Left ventricle myocardium inferior (tissue), 1 donor: ENCODE results near the gene KLRG1. TPM values are rescaled to one million over a fixed set of nuclear protein-coding genes. Genes with fewer than 3 reads are reported as not detected.

ENCODE experiments used
- DNase-seq: peaks from one replicate; pipeline ENCODE4 v3.0.0-alpha.2; 2020
- H3K27ac ChIP-seq: fragments of 200-600 bp; replicated peaks from 2 replicates; pipeline ENCODE4 v1.8.0; 2021
- H3K27me3 ChIP-seq: fragments of 200-600 bp; 2 replicates; pipeline ENCODE4 v1.8.0; 2021; ENCODE audit warnings: low read depth
- H3K36me3 ChIP-seq: fragments of 200-600 bp; 2 replicates; pipeline ENCODE4 v1.8.0; 2021
- H3K4me1 ChIP-seq: fragments of 200-600 bp; 2 replicates; pipeline ENCODE4 v1.8.0; 2021
- H3K4me3 ChIP-seq: fragments of 200-600 bp; 2 replicates; pipeline ENCODE4 v1.8.0; 2021; ENCODE audit warnings: mild to moderate bottlenecking, moderate library complexity
- H3K9me3 ChIP-seq: fragments of 200-600 bp; replicated peaks from 2 replicates; pipeline ENCODE4 v1.8.0; 2021
- intact Hi-C: fragments of 100-400 bp; cut with micrococcal nuclease; formaldehyde crosslinking; loops from one replicate; pipeline ENCODE4 v1.11.0; 2022
- total RNA-seq: library from RNA; stranded (reverse); fragmentation: NEBNext Ultra II Directional; extraction: Animal tissue kit (Norgen Biotek cat#: 25700); gene quantifications from one replicate; pipeline ENCODE4 v1.2.1, GENCODE V29; 2021
- TF ChIP-seq, protein P1 (sequence below): fragments of 200-600 bp; IDR thresholded peaks from 2 replicates; pipeline ENCODE4 v1.8.0; 2021; ENCODE audit warnings: antibody characterized with exemption, mild to moderate bottlenecking, borderline replicate concordance
- donor health status: DM: no; HTN: yes; CAD: no; lungs with severe emphysema.

KLRG1 gene
- total RNA-seq, 1 donor from 2014 or later, result 6.9 TPM

DNA sequence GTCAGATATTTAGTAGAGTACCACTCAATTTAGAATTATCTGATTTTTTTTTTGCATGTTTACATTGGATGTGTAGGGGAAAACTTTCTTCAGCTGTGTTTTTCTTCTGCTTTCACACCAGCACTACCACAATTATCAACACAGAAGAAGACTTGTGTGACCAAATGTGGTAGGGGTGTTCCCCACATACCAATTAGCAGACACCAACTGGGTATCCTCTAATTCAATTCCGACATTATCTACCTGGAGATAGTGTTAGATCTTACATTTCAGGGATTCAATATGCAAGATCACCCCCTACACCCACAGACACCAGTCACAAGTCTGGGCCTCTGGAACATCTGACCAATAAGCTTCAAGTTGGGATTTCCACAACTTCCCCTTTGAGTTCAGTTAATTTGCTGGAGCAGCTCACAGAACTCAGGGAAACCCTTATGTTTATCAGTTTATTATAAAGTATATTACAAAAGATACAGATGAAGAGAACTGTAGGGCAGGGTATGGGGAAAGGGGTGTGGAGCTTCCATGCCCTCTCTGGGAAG, 4.1 kb upstream of the KLRG1 start:
- no peaks in the 10 kb centered on the region for H3K27me3 ChIP-seq
- intact Hi-C loops, result no loop called here
- H3K4me3 ChIP-seq, result no peak overlapping the region

DNA sequence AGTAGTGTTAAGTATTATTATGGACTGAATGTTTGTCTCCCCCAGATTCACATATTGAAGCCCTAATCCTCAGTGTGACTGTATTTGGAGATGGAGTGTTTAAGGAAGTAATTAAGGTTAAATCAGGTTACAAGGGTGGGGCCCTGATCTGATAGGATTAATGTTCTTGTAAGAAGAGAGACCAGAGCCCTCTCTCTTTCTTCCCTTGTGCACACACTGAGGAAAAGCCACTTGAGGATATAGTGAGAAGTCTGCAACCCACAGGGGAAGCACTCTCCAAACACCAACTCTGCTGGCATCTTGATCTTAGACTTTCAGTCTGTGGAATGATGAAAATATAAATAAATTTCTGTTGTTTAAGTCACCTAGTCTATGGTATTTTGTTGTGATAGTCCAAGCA, 2.2 kb upstream of the KLRG1 start:
- intact Hi-C loops, result no loop called here
- Histone ChIP-seq H3K9me3 (no peaks in the 10 kb centered on the region), H3K27ac (peak overlapping the region; percentile 1), H3K36me3 (no peaks in the 10 kb centered on the region), H3K4me3 (no peak overlapping the region), H3K4me1 (peaks cover 28% of the 10 kb centered on the region), H3K27me3 (no peaks in the 10 kb centered on the region)
- TF ChIP-seq, protein P1, sequence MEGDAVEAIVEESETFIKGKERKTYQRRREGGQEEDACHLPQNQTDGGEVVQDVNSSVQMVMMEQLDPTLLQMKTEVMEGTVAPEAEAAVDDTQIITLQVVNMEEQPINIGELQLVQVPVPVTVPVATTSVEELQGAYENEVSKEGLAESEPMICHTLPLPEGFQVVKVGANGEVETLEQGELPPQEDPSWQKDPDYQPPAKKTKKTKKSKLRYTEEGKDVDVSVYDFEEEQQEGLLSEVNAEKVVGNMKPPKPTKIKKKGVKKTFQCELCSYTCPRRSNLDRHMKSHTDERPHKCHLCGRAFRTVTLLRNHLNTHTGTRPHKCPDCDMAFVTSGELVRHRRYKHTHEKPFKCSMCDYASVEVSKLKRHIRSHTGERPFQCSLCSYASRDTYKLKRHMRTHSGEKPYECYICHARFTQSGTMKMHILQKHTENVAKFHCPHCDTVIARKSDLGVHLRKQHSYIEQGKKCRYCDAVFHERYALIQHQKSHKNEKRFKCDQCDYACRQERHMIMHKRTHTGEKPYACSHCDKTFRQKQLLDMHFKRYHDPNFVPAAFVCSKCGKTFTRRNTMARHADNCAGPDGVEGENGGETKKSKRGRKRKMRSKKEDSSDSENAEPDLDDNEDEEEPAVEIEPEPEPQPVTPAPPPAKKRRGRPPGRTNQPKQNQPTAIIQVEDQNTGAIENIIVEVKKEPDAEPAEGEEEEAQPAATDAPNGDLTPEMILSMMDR, result no peak
- DNase-seq, result no peak

More for the DNA sequence above, 4.1 kb upstream of the KLRG1 start:
- TF ChIP-seq, protein P1, result no peak
- Histone ChIP-seq H3K36me3 (peaks cover 5% of the 10 kb centered on the region), H3K27ac (no peak overlapping the region), H3K9me3 (peaks cover 13% of the 10 kb centered on the region), H3K4me1 (peaks cover 13% of the 10 kb centered on the region)
- DNase-seq, result no peak

DNA sequence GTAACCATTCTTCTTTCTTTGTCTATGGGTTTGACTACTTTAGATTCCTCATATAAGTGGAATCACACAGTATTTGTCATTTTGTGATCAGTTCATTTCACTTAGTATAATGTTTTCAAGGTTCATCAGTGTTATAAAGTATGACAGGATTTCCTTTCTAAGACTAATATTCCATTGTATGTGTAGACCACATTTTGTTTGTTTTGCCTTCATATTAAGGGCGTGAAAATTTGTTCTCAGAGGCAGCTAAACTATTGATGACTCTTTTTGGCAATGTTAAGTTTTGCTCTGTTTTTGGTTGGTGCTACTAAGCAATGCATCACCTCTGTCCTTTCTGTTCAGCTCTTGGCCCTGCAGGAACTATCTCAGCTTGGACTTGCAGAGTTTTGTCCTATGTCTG, 1.7 kb upstream of the KLRG1 start:
- Histone ChIP-seq H3K4me1 (peaks cover 32% of the 10 kb centered on the region), H3K27ac (peak overlapping the region; percentile 21), H3K27me3 (no peaks in the 10 kb centered on the region), H3K4me3 (no peak overlapping the region), H3K9me3 (no peaks in the 10 kb centered on the region), H3K36me3 (no peaks in the 10 kb centered on the region)
- TF ChIP-seq, protein P1, result no peak
- no peak for DNase-seq
- intact Hi-C loops, result no loop called here

DNA sequence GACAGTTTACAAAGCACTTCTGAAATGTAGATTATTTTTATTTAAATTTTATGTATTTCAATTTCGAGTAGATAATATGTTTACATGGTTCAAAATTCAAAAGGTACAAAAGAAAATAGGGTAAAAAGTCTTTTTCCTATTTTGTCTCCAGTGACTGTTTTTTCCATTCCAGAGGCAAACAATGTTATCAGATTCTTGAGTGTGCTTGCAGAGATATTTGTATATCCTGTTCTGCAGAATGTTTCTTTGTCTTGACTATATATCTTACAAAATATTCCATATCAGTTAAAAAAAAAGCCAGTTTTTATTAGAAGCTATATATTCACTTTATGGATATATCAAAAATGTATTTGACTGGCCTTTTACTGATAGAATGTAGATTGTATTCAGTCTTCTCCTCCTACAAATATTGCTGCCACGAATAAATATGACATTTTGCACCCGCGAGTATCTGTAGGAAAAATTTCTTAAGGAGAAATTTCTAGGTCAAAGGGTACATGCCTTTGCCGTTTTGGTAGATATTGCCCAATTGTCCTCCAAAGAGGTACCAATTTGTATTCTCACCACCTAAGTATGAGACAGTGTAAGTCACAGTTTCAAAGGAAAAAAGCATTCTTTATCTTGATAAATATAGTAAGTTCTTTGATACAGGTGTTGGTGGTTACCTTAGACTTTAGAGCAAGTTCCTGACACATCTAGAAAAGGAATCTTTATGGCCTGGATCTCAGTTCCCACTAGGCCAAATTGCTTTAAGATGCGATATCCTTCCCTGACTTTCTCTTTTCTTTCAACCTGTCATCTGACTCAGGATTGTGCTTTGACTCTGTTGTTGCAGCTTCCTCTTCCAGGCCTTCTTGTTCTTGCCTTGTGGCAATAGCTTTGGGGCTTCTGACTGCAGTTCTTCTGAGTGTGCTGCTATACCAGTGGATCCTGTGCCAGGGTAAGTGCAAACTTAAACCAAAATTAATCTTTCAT, 2.3 kb downstream of the KLRG1 start:
- Histone ChIP-seq H3K27me3 (no peaks in the 10 kb centered on the region), H3K27ac (peak overlapping the region; percentile 43), H3K4me1 (peaks cover 32% of the 10 kb centered on the region), H3K36me3 (no peaks in the 10 kb centered on the region), H3K4me3 (peak overlapping the region; percentile 6), H3K9me3 (no peaks in the 10 kb centered on the region)
- TF ChIP-seq, protein P1, result no peak
- DNase-seq, result no peak
- intact Hi-C loops, result no loop called here

DNA sequence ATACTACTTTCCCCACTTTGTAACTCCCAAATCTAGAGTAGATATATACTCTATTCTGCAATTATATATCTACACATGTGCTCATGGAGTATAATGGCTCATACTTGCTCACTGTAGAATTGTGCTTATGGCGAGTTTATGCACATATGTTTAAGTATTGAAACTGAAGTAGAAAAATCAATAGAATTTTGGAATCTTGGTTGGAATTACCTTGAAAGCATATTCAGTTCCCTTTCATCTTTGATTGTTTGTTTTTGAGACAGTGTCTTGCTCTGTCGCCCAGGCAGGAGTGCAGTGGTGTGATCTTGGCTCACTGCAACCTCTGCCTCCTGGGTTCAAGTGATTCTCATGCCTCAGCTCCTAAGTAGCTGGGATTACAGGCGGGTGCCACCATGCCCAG, 4.5 kb downstream of the KLRG1 start:
- DNase-seq, result no peak
- Histone ChIP-seq H3K4me1 (peaks cover 29% of the 10 kb centered on the region), H3K36me3 (no peaks in the 10 kb centered on the region), H3K4me3 (no peak overlapping the region), H3K27ac (no peak overlapping the region), H3K27me3 (no peaks in the 10 kb centered on the region), H3K9me3 (no peaks in the 10 kb centered on the region)
- intact Hi-C loops, result no loop called here
- TF ChIP-seq, protein P1, result no peak
